ENCODE results near the gene USP48. TPM values are rescaled to one million over a fixed set of nuclear protein-coding genes. Genes with fewer than 3 reads are reported as not detected.

USP48 gene
- total RNA-seq, 2 experiments from 2014 or later = 73.3 to 76.0 TPM

DNA sequence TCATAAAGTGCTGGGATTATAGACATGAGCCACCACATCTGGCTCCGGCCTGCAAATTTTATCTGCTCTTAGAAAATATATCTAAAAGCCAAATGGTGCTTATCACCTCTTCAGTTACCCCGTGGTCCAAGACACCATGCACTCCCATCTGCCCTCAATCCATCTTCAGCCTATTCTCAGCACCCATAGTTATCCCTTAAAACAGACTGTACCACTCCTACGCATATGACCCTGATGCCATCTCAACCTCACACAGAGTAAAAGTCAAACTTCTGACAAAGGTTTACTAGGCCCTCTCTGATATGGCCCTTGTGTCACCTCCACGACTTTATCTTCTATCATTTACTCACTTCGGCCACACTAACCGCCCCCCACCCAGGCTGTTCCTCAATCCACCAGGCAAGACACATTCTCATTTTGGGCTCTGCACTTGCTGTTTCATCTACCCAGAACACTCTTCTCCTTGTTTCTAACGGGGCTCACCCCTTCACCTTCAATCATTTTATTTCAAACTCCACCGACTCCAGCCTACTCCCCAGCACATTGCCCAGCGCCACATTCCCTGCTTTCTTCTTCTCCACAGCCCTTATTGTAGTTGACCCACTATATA lies 33.0 kb downstream of the USP48 start:
- no peaks in the 10 kb centered on the region for H3K9me3 Mint-ChIP-seq
- H3K36me3 Mint-ChIP-seq (ENCODE audit: low read depth) = peaks cover 82% of the 10 kb centered on the region
- H3K9me3 ChIP-seq (ENCODE audit: control insufficient read depth in 1 of 2, insufficient read depth in 1 of 2, low read length in 2 of 2) = no peaks in the 10 kb centered on the region
- no peak overlapping the region for H3K27ac ChIP-seq (ENCODE audit: low read depth in 1 of 2, low read length in 2 of 2)
- no peaks in the 10 kb centered on the region for H3K27me3 ChIP-seq (ENCODE audit: control insufficient read depth in 1 of 2, insufficient read depth in 2 of 2, low read length in 2 of 2)
- H3K27ac Mint-ChIP-seq = no peak overlapping the region
- TF ChIP-seq, protein P1, sequence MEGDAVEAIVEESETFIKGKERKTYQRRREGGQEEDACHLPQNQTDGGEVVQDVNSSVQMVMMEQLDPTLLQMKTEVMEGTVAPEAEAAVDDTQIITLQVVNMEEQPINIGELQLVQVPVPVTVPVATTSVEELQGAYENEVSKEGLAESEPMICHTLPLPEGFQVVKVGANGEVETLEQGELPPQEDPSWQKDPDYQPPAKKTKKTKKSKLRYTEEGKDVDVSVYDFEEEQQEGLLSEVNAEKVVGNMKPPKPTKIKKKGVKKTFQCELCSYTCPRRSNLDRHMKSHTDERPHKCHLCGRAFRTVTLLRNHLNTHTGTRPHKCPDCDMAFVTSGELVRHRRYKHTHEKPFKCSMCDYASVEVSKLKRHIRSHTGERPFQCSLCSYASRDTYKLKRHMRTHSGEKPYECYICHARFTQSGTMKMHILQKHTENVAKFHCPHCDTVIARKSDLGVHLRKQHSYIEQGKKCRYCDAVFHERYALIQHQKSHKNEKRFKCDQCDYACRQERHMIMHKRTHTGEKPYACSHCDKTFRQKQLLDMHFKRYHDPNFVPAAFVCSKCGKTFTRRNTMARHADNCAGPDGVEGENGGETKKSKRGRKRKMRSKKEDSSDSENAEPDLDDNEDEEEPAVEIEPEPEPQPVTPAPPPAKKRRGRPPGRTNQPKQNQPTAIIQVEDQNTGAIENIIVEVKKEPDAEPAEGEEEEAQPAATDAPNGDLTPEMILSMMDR (IDR thresholded peaks at IDR 0.05) = no peak
- intact Hi-C loops (cut with DNase I, micrococcal nuclease) = no loop called here
- peaks cover 4% of the 10 kb centered on the region for H3K4me1 ChIP-seq (ENCODE audit: insufficient read depth, low read length)
- no peak for ATAC-seq (ENCODE audit: poor library complexity)
- DNase-seq = no peak
- no peaks in the 10 kb centered on the region for H3K4me1 Mint-ChIP-seq (ENCODE audit: low read depth)
- peaks cover 75% of the 10 kb centered on the region for H3K36me3 ChIP-seq (ENCODE audit: insufficient read depth, low read length)
- POLR2A ChIA-PET = no interaction called here
- no peak overlapping the region for H3K4me3 Mint-ChIP-seq
- no peaks in the 10 kb centered on the region for H3K27me3 Mint-ChIP-seq
- CTCF ChIA-PET = no interaction called here
- no peak overlapping the region for H3K4me3 ChIP-seq (ENCODE audit: low read length)

DNA sequence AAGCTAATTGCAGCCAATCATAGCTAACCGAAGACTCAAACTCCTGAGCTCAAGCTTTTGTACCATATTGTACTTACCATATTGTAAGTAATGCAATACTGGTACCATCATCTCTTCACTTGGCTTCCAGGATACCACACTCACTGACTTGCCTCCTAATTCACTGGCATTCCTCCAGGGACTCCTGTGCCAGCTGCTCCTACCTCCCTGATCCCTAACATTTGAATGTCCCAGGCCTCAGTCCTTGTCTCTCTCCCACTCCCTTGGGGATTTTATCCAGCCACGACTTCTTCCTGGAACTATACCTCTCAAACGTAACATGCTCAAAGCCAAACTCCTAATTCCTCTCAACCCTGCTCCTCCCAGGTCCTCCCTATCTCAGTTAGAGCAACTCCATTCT lies 33.8 kb downstream of the USP48 start:
- TF ChIP-seq, protein P1 (IDR thresholded peaks at IDR 0.05) = no peak
- CTCF ChIA-PET = interaction anchor here (0.7 kb wide), 1 partner anchor 539 kb away, joined by 3 read pairs; no protein-coding TSS in a partner anchor
- peaks cover 69% of the 10 kb centered on the region for H3K36me3 ChIP-seq (ENCODE audit: insufficient read depth, low read length)
- Mint-ChIP-seq H3K27me3 (no peaks in the 10 kb centered on the region), H3K27ac (no peak overlapping the region), H3K4me1 (ENCODE audit: low read depth) (no peaks in the 10 kb centered on the region), H3K9me3 (no peaks in the 10 kb centered on the region), H3K36me3 (ENCODE audit: low read depth) (peaks cover 78% of the 10 kb centered on the region), H3K4me3 (no peak overlapping the region)
- H3K4me1 ChIP-seq (ENCODE audit: insufficient read depth, low read length) = peaks cover 4% of the 10 kb centered on the region
- POLR2A ChIA-PET = no interaction called here
- H3K4me3 ChIP-seq (ENCODE audit: low read length) = no peak overlapping the region
- no peak overlapping the region for H3K27ac ChIP-seq (ENCODE audit: low read depth in 1 of 2, low read length in 2 of 2)
- no peak for ATAC-seq (ENCODE audit: poor library complexity)
- H3K9me3 ChIP-seq (ENCODE audit: control insufficient read depth in 1 of 2, insufficient read depth in 1 of 2, low read length in 2 of 2) = no peaks in the 10 kb centered on the region
- no peak for DNase-seq
- intact Hi-C loops (cut with DNase I, micrococcal nuclease) = no loop called here
- no peaks in the 10 kb centered on the region for H3K27me3 ChIP-seq (ENCODE audit: control insufficient read depth in 1 of 2, insufficient read depth in 2 of 2, low read length in 2 of 2)

DNA sequence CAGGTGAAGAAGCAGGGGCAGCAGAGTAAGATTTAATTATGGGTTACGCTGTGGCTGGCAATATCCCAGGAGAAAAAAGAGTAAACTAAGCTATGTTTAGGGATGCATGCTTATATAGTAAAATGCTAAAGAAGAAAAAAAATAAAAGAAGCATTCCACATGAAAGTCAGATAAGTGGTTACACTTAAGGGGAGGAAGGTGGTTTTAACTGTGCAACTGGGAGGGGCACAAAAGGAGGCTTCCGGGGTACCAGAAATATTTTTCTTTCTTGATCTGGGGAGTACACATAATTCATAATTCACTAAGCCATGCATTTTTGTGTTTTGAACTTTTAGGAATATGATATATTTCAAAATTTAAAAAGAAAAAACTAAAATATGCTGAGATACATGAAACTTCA lies 39.5 kb downstream of the USP48 start:
- TF ChIP-seq, protein P1 (IDR thresholded peaks at IDR 0.05) = no peak
- Histone ChIP-seq H3K27me3 (ENCODE audit: control insufficient read depth in 1 of 2, insufficient read depth in 2 of 2, low read length in 2 of 2) (no peaks in the 10 kb centered on the region), H3K4me1 (ENCODE audit: insufficient read depth, low read length) (no peaks in the 10 kb centered on the region), H3K4me3 (ENCODE audit: low read length) (no peak overlapping the region), H3K27ac (ENCODE audit: low read depth in 1 of 2, low read length in 2 of 2) (no peak overlapping the region), H3K36me3 (ENCODE audit: insufficient read depth, low read length) (peaks cover 41% of the 10 kb centered on the region), H3K9me3 (ENCODE audit: control insufficient read depth in 1 of 2, insufficient read depth in 1 of 2, low read length in 2 of 2) (no peaks in the 10 kb centered on the region)
- Mint-ChIP-seq H3K27ac (peak overlapping the region; percentile 13), H3K9me3 (no peaks in the 10 kb centered on the region), H3K27me3 (no peaks in the 10 kb centered on the region), H3K4me3 (no peak overlapping the region), H3K4me1 (ENCODE audit: low read depth) (peaks cover 11% of the 10 kb centered on the region), H3K36me3 (ENCODE audit: low read depth) (peaks cover 76% of the 10 kb centered on the region)
- ChIA-PET CTCF (no interaction called here), POLR2A (no interaction called here)
- intact Hi-C loops (cut with DNase I, micrococcal nuclease) = no loop called here
- DNase-seq (peak in 1 of 14 experiments; percentile 2), ATAC-seq (ENCODE audit: poor library complexity) (no peak)

Measured in CD4-positive, alpha-beta T cell (primary cell).